Colon (tissue), 2 donors: ENCODE results near the gene HORMAD2.
"Not testable (repeated sequence)": the region's sequence is repeated elsewhere in the genome, so short reads cannot be mapped to it uniquely, and the experiment has no call there.

Source experiments
- FAIRE-seq: peaks from 2 replicates; lab custom pipeline; 2012; peaks lifted over from hg19 to GRCh38; lab: Jason Lieb, UNC
- donor health status: control.
- donor health status: control.

Gene HORMAD2

DNA sequence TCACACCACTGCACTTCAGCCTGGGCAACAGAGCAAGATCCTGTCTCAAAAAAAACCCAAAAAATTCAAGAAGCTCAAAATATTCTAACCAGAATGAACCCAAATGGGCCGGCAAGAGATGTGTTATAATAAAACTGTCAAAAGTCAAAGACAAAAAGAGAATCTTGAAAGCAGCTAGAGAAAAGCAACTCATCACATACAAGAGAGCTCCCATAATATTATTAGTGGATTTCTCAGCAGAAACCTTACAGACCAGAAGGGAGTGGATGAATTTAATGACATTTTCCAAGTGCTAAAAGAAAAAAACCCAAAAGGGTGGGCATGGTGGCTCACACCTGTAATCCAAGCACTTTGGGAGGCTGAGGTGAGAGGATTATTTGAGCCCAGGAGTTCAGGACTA, 22.9 kb upstream of the HORMAD2 start:
- no peak for FAIRE-seq

DNA sequence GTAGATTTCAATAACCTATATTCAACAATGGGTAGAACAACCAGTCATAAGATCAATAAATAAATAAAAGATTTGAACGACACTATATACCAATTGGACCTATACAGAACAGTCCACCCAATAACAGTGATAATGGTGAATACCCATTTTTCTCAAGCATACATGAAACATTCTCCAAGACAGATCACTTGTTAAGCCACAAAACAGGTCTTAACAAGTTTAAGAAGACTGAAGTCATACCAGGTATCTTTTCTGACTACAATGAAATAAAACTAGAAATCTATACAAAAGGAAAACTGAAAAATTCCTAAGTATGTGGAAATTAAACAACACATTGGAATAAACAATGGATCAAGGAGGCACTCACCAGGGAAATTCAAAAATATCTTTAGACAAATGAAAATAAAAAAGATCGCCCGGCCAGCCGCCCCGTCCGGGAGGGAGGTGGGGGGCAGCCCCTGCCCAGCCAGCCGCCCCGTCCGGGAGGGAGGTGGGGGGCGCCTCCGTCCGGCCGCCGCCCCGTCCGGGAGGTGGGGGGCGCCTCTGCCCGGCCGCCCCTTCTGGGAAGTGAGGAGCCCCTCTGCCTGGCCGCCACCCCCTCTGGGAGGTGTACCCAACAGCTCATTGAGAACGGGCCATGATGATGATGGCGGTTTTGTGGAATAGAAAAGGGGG, 20.8 kb upstream of the HORMAD2 start:
- FAIRE-seq: not testable (repeated sequence)

- not testable (repeated sequence) for FAIRE-seq
Measured at GRCh38 chr22:30061094-30061493, 19.2 kb upstream of the HORMAD2 start.

DNA sequence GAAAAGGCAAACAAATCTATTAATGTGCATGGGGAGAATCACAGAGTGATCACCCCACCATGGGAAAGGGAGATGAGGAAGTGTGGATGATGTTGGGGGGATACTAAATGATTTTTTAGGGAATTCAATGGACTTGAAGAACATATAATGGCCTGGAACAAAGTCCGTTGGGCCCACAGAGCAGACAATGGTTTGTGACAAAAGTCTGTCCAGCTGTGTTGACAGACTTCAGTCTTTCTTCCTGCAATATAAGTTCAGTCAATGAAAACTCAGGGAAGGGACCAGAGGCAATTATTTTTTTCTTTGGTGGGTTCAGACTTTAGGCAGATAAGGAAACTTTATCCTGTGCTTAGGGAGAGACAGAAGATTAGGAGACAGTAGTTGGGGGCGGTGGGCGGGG, 18.0 kb upstream of the HORMAD2 start:
- FAIRE-seq: no peak

DNA sequence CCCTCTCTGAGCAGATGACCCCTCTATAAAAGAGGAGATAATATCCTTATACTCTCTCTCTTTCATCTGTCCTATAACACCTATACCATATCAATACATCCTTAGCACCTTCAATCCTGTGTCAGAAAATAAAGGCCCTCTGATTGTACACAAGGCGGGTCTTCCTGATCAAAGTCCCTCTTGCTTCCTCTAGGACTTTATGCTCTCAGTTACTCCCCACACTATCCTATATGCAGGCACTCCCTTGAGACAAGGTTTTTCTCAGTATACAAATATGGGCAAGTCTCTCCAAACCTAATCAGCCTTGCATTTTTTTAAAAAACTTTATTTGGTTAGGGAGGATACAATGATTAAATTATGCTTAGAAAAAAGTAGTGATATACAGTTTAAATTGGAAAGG, 17.3 kb upstream of the HORMAD2 start:
- FAIRE-seq: peak; percentile 92

GRCh38 chr22:30064172-30064571, 16.1 kb upstream of the HORMAD2 start:
- FAIRE-seq: peak; percentile 36

GRCh38 chr22:30073743-30074142, 6.5 kb upstream of the HORMAD2 start:
- FAIRE-seq: no peak

DNA sequence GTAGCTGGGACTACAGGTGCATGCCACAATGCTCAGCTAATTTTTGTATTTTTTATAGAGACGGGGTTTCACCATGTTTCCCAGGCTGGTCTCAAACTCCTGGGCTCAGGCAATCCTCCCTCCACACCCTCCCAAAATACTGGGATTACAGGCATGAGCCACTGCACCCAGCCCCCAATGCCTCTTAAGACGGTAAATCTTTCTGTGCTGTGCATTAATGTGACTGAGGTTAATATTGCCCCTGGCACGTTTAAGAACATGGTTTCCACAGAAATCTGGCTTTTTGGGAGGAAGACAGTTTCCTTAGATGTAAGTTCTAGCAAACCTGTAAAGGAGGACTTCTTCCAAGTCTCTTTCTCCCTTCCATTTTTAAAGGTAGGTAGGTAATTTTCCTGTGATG, 6.1 kb upstream of the HORMAD2 start:
- no peak for FAIRE-seq

DNA sequence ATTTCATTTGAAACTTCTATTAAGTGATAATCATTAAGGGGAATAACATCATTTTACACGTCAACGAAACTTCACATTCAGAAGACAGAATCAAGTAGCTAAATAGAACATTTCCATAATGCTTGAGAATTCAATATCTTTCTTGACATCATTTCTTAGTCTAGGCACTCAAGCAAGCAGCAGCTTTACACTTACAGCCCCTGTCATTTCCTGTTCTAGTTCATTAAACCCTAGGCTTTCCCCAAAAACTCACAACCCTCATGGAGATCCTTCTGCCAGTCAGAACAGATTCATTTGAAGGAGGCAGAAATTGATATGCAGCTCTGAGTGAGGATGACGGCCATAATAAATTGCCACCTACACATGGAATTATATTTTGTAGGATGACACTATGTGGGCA, 5.3 kb upstream of the HORMAD2 start:
- no peak for FAIRE-seq

- no peak for FAIRE-seq
Measured at GRCh38 chr22:30077279-30077880, 2.9 kb upstream of the HORMAD2 start.

GRCh38 chr22:30078320-30079311, 1.6 kb upstream of the HORMAD2 start:
- FAIRE-seq: no peak

- no peak for FAIRE-seq
Measured at GRCh38 chr22:30080805-30081204, 541 bp downstream of the HORMAD2 start.

DNA sequence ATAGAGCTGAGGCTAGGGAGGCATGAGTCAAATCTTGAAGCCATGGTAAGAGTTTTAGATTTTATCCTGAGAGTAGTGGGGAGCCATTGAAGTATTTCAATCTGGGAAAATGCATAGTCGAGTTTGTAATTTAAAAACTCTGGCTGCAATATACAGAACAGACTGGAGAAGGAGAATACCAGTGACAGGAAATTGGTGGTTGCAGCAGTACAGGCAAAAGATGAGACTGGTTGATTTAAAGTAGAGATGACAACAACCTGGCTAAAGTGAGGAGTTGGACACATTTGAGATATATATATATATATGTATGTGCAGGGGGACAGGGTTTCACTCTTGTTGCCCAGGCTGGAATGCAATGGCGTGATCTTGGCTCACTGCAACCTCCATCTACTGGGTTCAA, 6.2 kb downstream of the HORMAD2 start:
- no peak for FAIRE-seq

DNA sequence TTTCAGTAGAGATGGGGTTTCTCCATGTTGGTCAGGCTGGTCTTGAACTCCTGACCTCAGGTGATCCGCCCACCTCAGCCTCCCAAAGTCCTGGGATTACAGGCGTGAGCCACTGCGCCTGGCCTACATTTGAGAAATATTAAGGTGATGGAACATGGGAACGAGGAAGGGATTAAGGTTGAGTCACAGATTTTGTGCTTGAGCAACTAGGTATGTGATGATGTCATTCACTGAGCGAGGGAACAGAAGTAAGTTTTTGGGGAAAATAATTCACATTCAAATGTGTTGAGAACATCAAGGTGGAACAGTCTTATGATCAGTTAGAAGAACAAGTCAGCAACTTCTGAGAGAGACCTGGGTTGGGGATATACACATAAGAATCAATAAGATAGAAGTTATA, 6.8 kb downstream of the HORMAD2 start:
- FAIRE-seq: not testable (repeated sequence)

DNA sequence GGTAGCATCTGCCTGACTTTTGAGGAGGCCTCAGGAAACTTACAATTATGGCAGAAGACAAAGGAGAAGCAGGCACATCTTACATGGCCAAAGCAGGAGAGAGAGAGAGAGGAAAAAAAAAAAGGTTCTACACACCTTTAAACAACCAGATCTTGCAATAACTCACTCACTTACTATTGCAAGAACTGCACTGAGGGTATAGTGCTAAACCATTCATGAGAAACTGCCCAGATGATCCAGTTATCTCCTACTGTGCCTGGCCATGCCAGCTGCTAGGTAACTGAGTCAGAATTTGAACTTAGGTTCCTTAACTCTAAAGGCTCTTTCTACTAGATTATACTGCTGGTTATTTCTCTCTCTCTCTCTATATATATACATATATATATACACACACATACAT, 7.3 kb downstream of the HORMAD2 start:
- FAIRE-seq: no peak

- no peak for FAIRE-seq
Measured at GRCh38 chr22:30088468-30088867, 8.2 kb downstream of the HORMAD2 start.

GRCh38 chr22:30089655-30089974, 9.4 kb downstream of the HORMAD2 start:
- no peak for FAIRE-seq

DNA sequence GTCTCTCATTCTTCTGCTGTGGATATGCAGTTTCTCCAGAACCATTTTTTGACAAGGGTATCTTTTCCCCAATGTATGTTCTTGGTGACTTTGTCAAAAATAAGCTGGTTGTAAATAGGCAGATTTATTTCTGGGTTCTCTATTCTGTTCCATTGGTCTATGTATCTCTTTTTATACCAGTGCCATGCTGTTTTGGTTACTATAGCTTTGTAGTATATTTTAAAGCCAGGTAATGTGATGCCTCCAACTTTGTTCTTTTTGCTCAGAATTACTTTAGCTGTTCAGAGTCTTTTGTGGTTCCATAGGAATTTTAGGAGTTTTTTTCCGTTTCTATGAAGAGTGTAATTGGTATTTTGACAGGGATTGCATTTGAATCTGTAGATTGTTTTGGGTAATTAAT, 12.4 kb downstream of the HORMAD2 start:
- no peak for FAIRE-seq

DNA sequence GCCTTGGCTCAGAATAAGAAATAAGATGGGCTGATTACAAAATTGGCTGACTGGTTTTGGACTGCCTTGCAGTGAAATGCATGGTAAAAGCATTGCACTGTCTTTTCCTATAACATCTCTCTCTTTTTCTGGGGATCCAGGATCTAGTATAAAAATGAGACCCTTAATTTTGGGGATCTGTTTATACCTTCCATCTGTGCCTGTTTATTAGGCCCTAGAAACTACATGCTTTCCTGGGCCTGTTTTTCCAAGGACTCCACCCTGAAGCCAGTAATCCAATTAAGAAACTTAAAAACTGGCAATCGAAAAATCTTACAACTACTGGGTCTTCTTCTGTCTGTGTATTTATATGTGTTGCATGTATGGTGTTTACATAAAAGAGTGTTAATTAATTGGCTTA, 14.5 kb downstream of the HORMAD2 start:
- FAIRE-seq: no peak

DNA sequence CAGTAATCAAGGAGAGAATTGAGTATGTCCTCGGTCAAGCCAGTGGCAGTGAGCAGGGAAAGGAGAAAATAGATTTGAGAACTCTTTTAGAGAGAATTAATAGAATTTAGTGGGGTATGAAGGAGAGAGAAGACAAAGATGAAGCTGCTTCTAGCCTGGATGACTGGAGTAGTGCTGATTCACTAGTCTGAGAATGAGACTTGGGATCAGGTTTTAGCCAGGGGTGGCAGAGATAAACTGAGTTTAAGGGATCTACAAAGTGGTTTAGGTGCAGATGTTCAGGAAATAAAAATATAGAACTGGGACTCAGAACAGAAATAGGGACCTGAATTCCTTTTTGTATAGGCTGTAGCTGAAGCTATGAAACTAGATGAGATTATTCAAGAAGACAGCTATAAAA, 17.6 kb downstream of the HORMAD2 start:
- no peak for FAIRE-seq

DNA sequence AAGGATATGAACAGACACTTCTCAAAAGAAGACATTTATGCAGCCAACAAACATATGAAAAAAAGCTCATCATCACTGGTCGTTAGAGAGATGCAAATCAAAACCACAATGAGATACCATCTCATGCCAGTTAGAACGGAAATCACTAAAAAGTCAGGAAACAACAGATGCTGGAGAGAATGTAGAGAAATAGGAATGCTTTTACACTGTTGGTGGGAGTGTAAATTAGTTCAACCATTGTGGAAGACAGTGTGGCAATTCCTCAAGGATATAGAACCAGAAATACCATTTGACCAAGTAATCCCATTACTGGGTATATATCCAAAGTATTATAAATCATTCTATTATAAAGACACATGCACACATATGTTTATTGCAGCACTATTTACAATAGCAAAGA, 20.5 kb downstream of the HORMAD2 start:
- FAIRE-seq: not testable (repeated sequence)

DNA sequence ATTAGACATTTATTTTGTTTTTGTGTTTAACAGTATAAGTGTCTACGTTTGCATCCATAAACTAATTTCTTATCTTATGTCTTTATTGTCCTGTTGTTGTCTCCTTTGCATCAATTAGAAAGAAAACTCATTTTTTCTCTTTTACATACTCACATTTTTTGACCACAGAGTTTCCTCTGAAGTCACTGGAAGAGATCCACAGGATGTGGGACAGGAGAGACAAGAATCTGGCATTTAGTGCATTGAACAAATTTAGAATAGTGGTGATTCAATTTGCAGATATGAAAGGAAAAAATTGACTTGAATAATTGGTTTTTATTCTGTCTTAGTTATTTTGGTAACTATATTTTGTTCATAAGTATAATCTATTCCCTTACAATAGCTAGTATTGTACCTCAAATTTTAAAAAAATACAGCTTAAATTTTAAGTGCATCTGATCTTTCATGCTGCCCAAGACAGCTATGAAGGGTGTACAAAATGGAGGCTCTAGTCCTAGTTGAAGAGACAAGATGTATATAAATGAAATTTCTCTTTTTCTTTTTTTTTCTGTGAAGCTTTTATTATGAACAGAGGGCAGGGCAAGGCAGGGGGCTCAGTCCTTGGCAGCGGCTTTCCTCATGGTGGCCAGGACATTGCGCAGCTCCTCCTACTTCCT, 24.4 kb downstream of the HORMAD2 start:
- FAIRE-seq: no peak

DNA sequence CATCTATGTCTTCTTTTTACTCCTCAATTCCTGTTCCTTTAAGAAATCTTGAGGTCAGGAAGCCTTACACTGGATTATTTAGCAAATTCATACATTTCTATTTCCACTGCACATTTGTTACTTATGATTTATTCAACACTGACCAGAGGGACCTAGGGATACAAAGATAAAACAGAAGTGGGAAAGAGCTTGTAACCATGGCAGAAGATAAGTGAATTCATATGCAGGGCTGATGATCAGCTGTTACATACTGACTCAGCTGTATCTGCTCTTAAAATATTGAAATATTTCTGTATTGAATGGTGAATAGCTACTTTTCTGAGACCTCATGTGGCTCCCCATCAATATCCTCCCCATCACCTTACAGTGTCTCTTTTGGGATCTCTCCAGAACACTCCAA, 25.2 kb downstream of the HORMAD2 start:
- no peak for FAIRE-seq
